ENCODE measurements around the gene DIS3L2.

- TF ChIP-seq CTCF (IDR thresholded peaks at IDR 0.05 in 8 of 11, conservative IDR thresholded peaks at IDR 0.05 in 3 of 11) (no peak), POLR2A (IDR thresholded peaks at IDR 0.05) (no peak)
Observed at GRCh38 chr2:231966886-231967285, 5.4 kb downstream of the DIS3L2 start.
